ENCODE data around the gene MUC12. TPM values are rescaled to one million over a fixed set of nuclear protein-coding genes. Genes with fewer than 3 reads are reported as not detected.

Gene MUC12
- total and polyA plus RNA-seq, 2 donors (not counting 3 experiments of a cell fraction or from before 2014, with no cell fraction given), result not detected

DNA sequence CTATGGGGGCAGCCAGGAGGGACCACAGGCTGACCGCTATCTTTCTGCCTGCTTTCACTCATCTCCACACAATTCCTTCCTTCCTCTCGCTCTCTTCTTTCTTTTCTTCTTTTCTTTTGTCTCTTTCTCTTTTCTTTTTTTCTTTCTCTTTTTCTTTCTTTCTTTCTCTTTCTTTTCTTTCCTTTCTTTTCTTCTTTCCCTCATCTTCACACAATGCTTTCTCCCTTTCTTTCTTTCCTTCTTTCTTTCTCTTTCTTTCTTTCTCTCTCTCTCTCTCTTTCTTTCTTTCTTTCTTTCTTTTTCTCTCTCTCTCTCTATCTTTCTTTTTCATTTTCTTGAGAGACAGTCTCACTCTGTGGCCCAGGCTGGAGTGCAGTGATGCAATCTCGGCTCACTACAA lies 6.8 kb upstream of the MUC12 start:
- Histone ChIP-seq H3K27ac (ENCODE audit: insufficient read depth, low read depth, low read length) (no peak overlapping the region), H3K79me2 (ENCODE audit: control insufficient read depth, insufficient read depth, low read length) (no peaks in the 10 kb centered on the region), H3K9me3 (replicated peaks; ENCODE audit: control insufficient read depth, insufficient read depth, low read length) (no peaks in the 10 kb centered on the region), H3K27me3 (ENCODE audit: control insufficient read depth in 2 of 2, insufficient read depth in 2 of 2, low read length in 2 of 2) (peaks cover 22 to 27% of the 10 kb centered on the region in 2 experiments), H2AFZ (ENCODE audit: low read depth, low read length) (no peak overlapping the region), H3K4me2 (ENCODE audit: insufficient read depth, low read length) (no peak overlapping the region), H3K36me3 (ENCODE audit: control insufficient read depth in 2 of 2, extremely low read depth in 1 of 2, insufficient read depth in 2 of 2, low read length in 2 of 2) (no peaks in the 10 kb centered on the region), H4K20me1 (replicated peaks; ENCODE audit: control insufficient read depth, extremely low read depth, insufficient read depth, low read length) (no peaks in the 10 kb centered on the region), H3K9ac (replicated peaks; ENCODE audit: extremely low read depth, insufficient read depth, low read length) (no peak overlapping the region), H3K9me1 (replicated peaks; ENCODE audit: control insufficient read depth, extremely low read depth, insufficient read depth, low read length) (no peaks in the 10 kb centered on the region), H3K4me3 (replicated peaks in 1 of 3; ENCODE audit: insufficient read depth in 1 of 3, low read depth in 1 of 3, low read length in 3 of 3) (no peak overlapping the region), H3K4me1 (ENCODE audit: control insufficient read depth, extremely low read depth, insufficient read depth, low read length) (peaks cover 2% of the 10 kb centered on the region)
- DNase-seq (ENCODE audit: low read depth, low spot score), result no peak
- TF ChIP-seq POLR2AphosphoS5 (IDR thresholded peaks at IDR 0.05; ENCODE audit: insufficient read depth, low read depth, low read length) (no peak), GATA2 (IDR thresholded peaks at IDR 0.05; ENCODE audit: insufficient read depth, insufficient read length, low read depth, low read length) (no peak), POLR2A (IDR thresholded peaks at IDR 0.05; ENCODE audit: low read depth, low read length) (no peak), JUN (IDR thresholded peaks at IDR 0.05; ENCODE audit: borderline replicate concordance, insufficient read depth, insufficient read length, low read depth) (no peak), EZH2 (IDR thresholded peaks at IDR 0.05; ENCODE audit: borderline replicate concordance, low read depth, low read length, severe bottlenecking) (no peak), MYC (IDR thresholded peaks at IDR 0.05; ENCODE audit: low read depth, low read length) (no peak)
- TF ChIP-seq, protein P1, sequence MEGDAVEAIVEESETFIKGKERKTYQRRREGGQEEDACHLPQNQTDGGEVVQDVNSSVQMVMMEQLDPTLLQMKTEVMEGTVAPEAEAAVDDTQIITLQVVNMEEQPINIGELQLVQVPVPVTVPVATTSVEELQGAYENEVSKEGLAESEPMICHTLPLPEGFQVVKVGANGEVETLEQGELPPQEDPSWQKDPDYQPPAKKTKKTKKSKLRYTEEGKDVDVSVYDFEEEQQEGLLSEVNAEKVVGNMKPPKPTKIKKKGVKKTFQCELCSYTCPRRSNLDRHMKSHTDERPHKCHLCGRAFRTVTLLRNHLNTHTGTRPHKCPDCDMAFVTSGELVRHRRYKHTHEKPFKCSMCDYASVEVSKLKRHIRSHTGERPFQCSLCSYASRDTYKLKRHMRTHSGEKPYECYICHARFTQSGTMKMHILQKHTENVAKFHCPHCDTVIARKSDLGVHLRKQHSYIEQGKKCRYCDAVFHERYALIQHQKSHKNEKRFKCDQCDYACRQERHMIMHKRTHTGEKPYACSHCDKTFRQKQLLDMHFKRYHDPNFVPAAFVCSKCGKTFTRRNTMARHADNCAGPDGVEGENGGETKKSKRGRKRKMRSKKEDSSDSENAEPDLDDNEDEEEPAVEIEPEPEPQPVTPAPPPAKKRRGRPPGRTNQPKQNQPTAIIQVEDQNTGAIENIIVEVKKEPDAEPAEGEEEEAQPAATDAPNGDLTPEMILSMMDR (IDR thresholded peaks at IDR 0.05; ENCODE audit: extremely low read depth in 1 of 2, insufficient read depth in 1 of 2, low read depth in 1 of 2, low read length in 2 of 2), result no peak
- ChIA-PET CTCF (no interaction called here), POLR2A (no interaction called here)
- dilution Hi-C loops (cut with MboI; ENCODE audit: extremely low pct_ligation_motif_present, low sequenced_read_pairs) (no loop called here), intact Hi-C loops (cut with micrococcal nuclease) (loop anchor here (10.0 kb wide), 1 partner anchor 52 kb away; no protein-coding TSS in a partner anchor)
- BruUV-seq (replicated peaks), result no TSS peak
- FAIRE-seq, result no peak

Data from endothelial cell of umbilical vein (primary cell).